ENCODE data around the gene NRTN.
"Not testable (repeated sequence)": the region's sequence is repeated elsewhere in the genome, so short reads cannot be mapped to it uniquely, and the experiment has no call there.

NRTN gene

DNA sequence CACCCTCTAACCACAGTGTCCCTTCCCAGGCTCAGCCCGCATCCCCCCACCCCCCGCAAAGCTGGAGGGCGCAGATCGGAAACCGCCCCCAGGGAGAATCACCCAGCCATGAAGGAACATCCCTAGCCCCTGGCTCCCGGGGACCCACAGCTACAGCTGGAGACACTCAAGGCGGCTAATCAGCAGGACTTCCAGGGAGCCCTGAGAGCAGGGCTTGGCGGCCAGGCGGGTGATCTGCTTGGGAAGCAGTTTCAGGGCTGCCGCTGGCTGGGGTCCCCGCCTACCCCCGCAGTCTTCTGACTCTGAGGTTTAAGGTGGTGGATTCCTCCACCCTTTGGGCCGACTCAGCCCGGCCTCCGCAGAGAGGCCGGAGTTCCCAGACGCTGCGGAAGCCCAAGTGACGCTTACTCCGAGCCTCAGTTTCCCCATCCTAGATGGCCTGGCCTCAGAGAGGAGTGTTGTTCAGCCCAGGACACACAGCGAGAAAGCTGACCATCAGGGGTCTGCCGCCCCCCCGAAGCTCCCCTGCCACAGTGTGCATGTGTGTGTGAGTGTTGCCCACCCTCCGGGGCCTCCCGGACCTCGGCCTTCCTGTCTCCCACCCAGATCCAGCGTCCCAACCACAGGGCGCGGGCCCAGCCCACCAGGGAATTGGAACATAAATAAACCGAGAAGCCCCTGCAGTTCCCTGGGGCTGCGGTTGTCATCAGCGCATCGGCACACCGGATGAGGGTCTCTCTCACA, 24.9 kb downstream of the NRTN start:
- peaks cover 45% of the 10 kb centered on the region for H3K27me3 ChIP-seq (ENCODE audit: control insufficient read depth, insufficient read depth, low read length)
- H3K9me3 ChIP-seq (replicated peaks; ENCODE audit: low read length) = no peaks in the 10 kb centered on the region
- H3K4me3 ChIP-seq (ENCODE audit: low read length) = no peak overlapping the region

GRCh38 chr19:5831159-5831558, 26.3 kb downstream of the NRTN start:
- Histone ChIP-seq H3K4me1 (ENCODE audit: control insufficient read depth, insufficient read depth, low read length) (peaks cover 8% of the 10 kb centered on the region), H3K36me3 (ENCODE audit: insufficient read depth, low read length) (no peaks in the 10 kb centered on the region), H3K9ac (ENCODE audit: low read depth, low read length) (no peak overlapping the region), H3K4me2 (ENCODE audit: low read length) (no peak overlapping the region), H3K4me3 (ENCODE audit: low read length) (no peak overlapping the region), H3K27me3 (ENCODE audit: control insufficient read depth, insufficient read depth, low read length) (peaks cover 49% of the 10 kb centered on the region), H3K9me3 (replicated peaks; ENCODE audit: low read length) (no peaks in the 10 kb centered on the region)

More for the DNA sequence above, 24.9 kb downstream of the NRTN start:
- Histone ChIP-seq H3K4me2 (ENCODE audit: low read length) (no peak overlapping the region), H3K9ac (ENCODE audit: low read depth, low read length) (no peak overlapping the region), H3K36me3 (ENCODE audit: insufficient read depth, low read length) (no peaks in the 10 kb centered on the region), H3K4me1 (ENCODE audit: control insufficient read depth, insufficient read depth, low read length) (peaks cover 8% of the 10 kb centered on the region)

- no peaks in the 10 kb centered on the region for H3K36me3 ChIP-seq (ENCODE audit: insufficient read depth, low read length)
- no peak overlapping the region for H3K4me2 ChIP-seq (ENCODE audit: low read length)
- H3K27me3 ChIP-seq (ENCODE audit: control insufficient read depth, insufficient read depth, low read length) = peaks cover 44% of the 10 kb centered on the region
- no peak overlapping the region for H3K9ac ChIP-seq (ENCODE audit: low read depth, low read length)
- H3K4me3 ChIP-seq (ENCODE audit: low read length) = no peak overlapping the region
- no peaks in the 10 kb centered on the region for H3K9me3 ChIP-seq (replicated peaks; ENCODE audit: low read length)
- peaks cover 8% of the 10 kb centered on the region for H3K4me1 ChIP-seq (ENCODE audit: control insufficient read depth, insufficient read depth, low read length)
Observed at GRCh38 chr19:5832061-5832460, 27.2 kb downstream of the NRTN start.

- Histone ChIP-seq H3K4me1 (ENCODE audit: control insufficient read depth, insufficient read depth, low read length) (peaks cover 8% of the 10 kb centered on the region), H3K9ac (ENCODE audit: low read depth, low read length) (no peak overlapping the region), H3K27me3 (ENCODE audit: control insufficient read depth, insufficient read depth, low read length) (peaks cover 40% of the 10 kb centered on the region), H3K4me2 (ENCODE audit: low read length) (no peak overlapping the region), H3K9me3 (replicated peaks; ENCODE audit: low read length) (no peaks in the 10 kb centered on the region), H3K36me3 (ENCODE audit: insufficient read depth, low read length) (no peaks in the 10 kb centered on the region), H3K4me3 (ENCODE audit: low read length) (no peak overlapping the region)
Observed at GRCh38 chr19:5832527-5833216, 27.8 kb downstream of the NRTN start.

DNA sequence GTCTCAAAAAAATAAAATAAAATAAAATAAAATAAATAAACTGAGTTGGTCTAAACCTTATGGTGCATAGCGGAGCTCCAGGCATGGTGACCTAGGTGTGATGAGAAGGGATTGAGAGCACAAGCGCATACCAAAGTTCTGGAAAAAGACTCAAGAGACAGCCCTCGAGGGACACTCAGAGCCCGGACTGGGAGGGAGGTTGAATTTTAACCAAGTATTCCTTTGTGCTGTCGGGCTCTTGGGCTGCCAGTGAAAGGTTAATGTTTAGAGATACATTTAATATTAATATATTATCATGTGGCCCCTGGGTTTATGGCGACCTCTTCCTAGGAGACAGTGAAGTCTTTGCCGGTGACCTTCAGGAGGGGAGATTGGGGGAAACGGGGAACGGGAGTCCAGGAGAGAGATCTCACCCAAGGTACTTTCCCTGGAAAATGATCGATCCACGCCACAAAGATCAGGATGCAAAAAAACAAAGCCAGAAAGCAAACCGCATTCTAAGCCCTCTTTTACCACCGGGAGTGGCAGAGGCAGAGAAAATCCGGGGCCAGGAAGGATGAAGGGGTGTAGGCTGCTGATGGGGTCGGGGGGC, 33.0 kb downstream of the NRTN start:
- Histone ChIP-seq H3K9ac (ENCODE audit: low read depth, low read length) (no peak overlapping the region), H3K4me2 (ENCODE audit: low read length) (no peak overlapping the region), H3K9me3 (replicated peaks; ENCODE audit: low read length) (no peaks in the 10 kb centered on the region), H3K27me3 (ENCODE audit: control insufficient read depth, insufficient read depth, low read length) (peaks cover 22% of the 10 kb centered on the region), H3K4me1 (ENCODE audit: control insufficient read depth, insufficient read depth, low read length) (no peaks in the 10 kb centered on the region), H3K36me3 (ENCODE audit: insufficient read depth, low read length) (no peaks in the 10 kb centered on the region), H3K4me3 (ENCODE audit: low read length) (no peak overlapping the region)

DNA sequence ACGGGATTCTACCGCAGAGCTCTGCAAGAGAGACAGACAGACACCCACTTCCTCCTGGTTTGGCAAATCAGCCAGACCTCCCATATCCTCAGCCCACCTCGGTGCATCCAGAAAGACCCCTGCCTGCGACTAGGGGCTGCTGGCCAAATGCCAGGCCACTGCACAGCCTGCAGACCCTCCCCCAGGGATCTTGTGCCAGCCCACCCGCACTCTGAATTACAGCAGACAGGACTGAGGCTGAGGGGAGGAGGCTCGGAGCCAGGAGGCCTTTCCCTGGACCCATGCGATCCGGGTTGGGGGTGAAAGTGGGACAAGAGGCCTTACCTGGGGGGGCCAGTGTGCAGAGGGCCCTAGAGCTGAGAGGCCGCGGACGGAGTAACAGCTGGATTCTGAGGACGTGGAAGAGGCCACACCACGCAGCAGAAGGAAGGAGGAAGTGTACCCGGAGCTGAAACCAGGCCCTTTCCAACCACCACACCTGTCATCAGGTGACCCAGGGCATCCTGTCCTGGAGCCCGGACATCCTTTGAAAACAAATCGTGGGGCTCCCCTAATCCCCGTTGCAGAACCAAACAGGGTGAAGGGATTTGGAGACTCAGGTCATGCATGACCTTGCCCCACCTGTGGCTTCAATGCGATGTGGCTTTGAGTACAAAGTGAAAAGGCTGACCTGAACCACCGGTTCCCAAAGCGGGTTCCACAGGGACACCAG, 33.6 kb downstream of the NRTN start:
- Histone ChIP-seq H3K4me2 (ENCODE audit: low read length) (no peak overlapping the region), H3K27me3 (ENCODE audit: control insufficient read depth, insufficient read depth, low read length) (peaks cover 20% of the 10 kb centered on the region), H3K4me3 (ENCODE audit: low read length) (no peak overlapping the region), H3K36me3 (ENCODE audit: insufficient read depth, low read length) (no peaks in the 10 kb centered on the region), H3K9ac (ENCODE audit: low read depth, low read length) (no peak overlapping the region), H3K4me1 (ENCODE audit: control insufficient read depth, insufficient read depth, low read length) (no peaks in the 10 kb centered on the region), H3K9me3 (replicated peaks; ENCODE audit: low read length) (no peaks in the 10 kb centered on the region)

GRCh38 chr19:5839065-5840017, 34.5 kb downstream of the NRTN start, which contains the start of gene FUT6:
FUT6 (minus strand) TSS chr19:5839702; CDS start chr19:5832567, 7,135 bp downstream.
- H3K4me1 ChIP-seq (ENCODE audit: control insufficient read depth, insufficient read depth, low read length) = no peaks in the 10 kb centered on the region
- no peaks in the 10 kb centered on the region for H3K36me3 ChIP-seq (ENCODE audit: insufficient read depth, low read length)
- no peak within 1 kb of the TSS for H3K4me2 ChIP-seq (ENCODE audit: low read length)
- peaks cover 16% of the 10 kb centered on the region for H3K27me3 ChIP-seq (ENCODE audit: control insufficient read depth, insufficient read depth, low read length)
- H3K4me3 ChIP-seq (ENCODE audit: low read length) = no peak within 1 kb of the TSS
- no peak within 1 kb of the TSS for H3K9ac ChIP-seq (ENCODE audit: low read depth, low read length)
- no peaks in the 10 kb centered on the region for H3K9me3 ChIP-seq (replicated peaks; ENCODE audit: low read length)

DNA sequence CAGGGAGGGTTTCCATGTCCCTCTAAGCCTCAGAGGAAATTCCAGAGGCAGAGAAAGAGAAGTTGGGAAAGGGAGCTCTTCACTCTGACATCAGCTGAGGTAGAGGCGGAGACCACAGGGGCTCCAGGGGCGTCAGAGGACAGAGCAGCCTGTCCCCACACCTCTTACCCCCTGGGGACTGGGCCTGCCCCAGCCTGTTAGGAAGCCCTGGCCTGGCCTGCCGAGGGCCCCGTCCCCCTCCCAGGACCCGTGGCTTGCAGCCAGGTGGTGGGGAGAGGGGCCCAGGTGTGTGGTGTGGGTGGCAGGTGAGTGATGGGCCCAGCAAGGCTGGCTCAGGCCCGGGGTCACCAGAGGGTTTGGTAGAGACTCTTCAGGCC, 36.9 kb downstream of the NRTN start:
- not testable (repeated sequence) for H3K4me3 ChIP-seq (ENCODE audit: low read length); H3K9me3 ChIP-seq (replicated peaks; ENCODE audit: low read length); H3K27me3 ChIP-seq (ENCODE audit: control insufficient read depth, insufficient read depth, low read length); H3K36me3 ChIP-seq (ENCODE audit: insufficient read depth, low read length); H3K4me1 ChIP-seq (ENCODE audit: control insufficient read depth, insufficient read depth, low read length); H3K9ac ChIP-seq (ENCODE audit: low read depth, low read length); H3K4me2 ChIP-seq (ENCODE audit: low read length)

DNA sequence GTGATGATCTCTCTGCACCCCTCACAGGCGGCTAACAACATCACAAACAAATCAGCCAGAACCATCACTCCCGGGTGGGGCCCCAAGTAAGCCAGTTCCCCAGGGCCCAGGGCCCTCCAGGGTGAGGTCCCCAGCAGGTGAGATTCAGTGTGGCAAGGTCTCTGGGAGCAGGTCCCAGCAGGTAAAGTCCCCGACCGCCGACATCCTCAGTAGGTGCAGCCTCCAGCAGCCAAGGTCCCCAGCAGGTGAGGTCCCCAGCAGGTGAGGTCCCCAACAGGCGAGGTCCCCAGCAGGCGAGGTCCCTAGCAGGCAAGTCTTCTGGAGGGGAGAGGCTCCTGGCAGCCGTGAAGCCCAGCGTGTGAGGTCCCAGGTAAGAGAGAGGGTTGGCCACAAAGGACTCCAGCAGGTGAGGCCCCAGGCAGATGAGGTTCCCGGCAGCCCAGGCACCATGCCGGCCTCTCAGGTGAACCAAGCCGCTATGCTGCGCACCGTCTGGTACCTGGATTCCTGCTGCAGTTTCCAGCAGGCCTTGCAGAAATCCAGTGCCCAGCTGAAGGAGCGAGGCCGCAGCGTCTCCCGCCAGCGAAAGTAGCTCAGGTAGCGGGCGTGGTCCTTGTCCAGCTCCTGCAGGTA, 38.5 kb downstream of the NRTN start:
- Histone ChIP-seq H3K4me1 (ENCODE audit: control insufficient read depth, insufficient read depth, low read length) (no peaks in the 10 kb centered on the region), H3K4me3 (ENCODE audit: low read length) (no peak overlapping the region), H3K9me3 (replicated peaks; ENCODE audit: low read length) (no peaks in the 10 kb centered on the region), H3K9ac (ENCODE audit: low read depth, low read length) (no peak overlapping the region), H3K27me3 (ENCODE audit: control insufficient read depth, insufficient read depth, low read length) (peaks cover 7% of the 10 kb centered on the region), H3K36me3 (ENCODE audit: insufficient read depth, low read length) (no peaks in the 10 kb centered on the region), H3K4me2 (ENCODE audit: low read length) (no peak overlapping the region)
